ENCODE results near the gene GRB10. TPM values are rescaled to one million over a fixed set of nuclear protein-coding genes. Genes with fewer than 3 reads are reported as not detected.

Gene GRB10
- total and polyA plus RNA-seq, 2 of the 8 experiments (the other 6 are each of a cell fraction or from before 2014, with no cell fraction given), result 35.7 to 97.0 TPM

DNA sequence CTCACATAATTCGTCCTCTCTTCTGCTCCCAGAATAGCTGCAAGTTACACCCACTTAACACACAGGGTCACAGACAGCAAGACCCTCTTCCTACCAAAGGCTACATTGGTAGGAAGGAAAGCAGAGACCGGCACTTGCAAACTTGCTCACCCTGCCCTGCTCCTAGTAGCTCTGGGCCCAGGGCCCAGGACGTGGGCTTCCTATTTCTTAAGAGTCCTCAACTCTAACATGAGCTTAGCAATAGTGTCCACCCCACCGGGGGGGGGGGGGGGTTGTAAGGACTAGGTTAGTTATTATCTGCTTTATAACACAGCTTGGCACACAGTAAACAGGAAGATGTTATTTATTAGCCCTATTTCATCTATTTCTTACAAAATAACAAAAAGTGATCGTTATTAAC lies 106.6 kb downstream of the GRB10 start:
- no peak overlapping the region for H4K5ac ChIP-seq (ENCODE audit: insufficient read length, low read depth, low read length)
- H3K23me2 ChIP-seq (ENCODE audit: low read depth, low read length), result no peaks in the 10 kb centered on the region
- no peak overlapping the region for H3K18ac ChIP-seq (ENCODE audit: extremely low read depth, low read length)
- no peak overlapping the region for H2AK5ac ChIP-seq (ENCODE audit: low read depth, low read length)
- peaks cover 0 to 7% (median 3%) of the 10 kb centered on the region in 4 experiments; a peak in 5 of 7 replicates for H3K4me1 ChIP-seq (replicated peaks in 1 of 4; ENCODE audit: control insufficient read depth in 3 of 4, insufficient read depth in 4 of 4, low read length in 3 of 4)
- H2BK120ac ChIP-seq (replicated peaks; ENCODE audit: low read depth, low read length), result no peak overlapping the region
- H3K4ac ChIP-seq (replicated peaks; ENCODE audit: insufficient read length, low read depth, low read length), result no peak overlapping the region
- no peak overlapping the region for H3K56ac ChIP-seq (replicated peaks; ENCODE audit: insufficient read length, low read depth, low read length)
- no peak overlapping the region for H2BK12ac ChIP-seq (ENCODE audit: low read depth, low read length)
- H3K9ac ChIP-seq (replicated peaks in 1 of 4; ENCODE audit: extremely low read depth in 1 of 4, low read depth in 3 of 4, low read length in 3 of 4), result no peak overlapping the region
- H4K8ac ChIP-seq (ENCODE audit: extremely low read depth, insufficient read depth, low read length), result no peak overlapping the region
- no peak for FAIRE-seq
- TF ChIP-seq NRF1 (IDR thresholded peaks at IDR 0.05; ENCODE audit: low read depth, low read length) (no peak), BACH1 (IDR thresholded peaks at IDR 0.05; ENCODE audit: low read length) (no peak), SAP30 (IDR thresholded peaks at IDR 0.05; ENCODE audit: insufficient read depth, insufficient replicate concordance, low read length) (no peak), JUND (IDR thresholded peaks at IDR 0.05; ENCODE audit: low read length) (no peak), TAF1 (IDR thresholded peaks at IDR 0.05; ENCODE audit: low read depth, low read length) (no peak), GABPA (IDR thresholded peaks at IDR 0.05; ENCODE audit: borderline replicate concordance, insufficient read depth, low read length) (no peak), HDAC6 (IDR thresholded peaks at IDR 0.05; ENCODE audit: low read depth, low read length) (no peak)
- no peak overlapping the region for H2AFZ ChIP-seq (ENCODE audit: low read length)
- no peaks in the 10 kb centered on the region for H3K9me3 ChIP-seq (ENCODE audit: insufficient read depth in 2 of 2, low read depth in 1 of 2, low read length in 1 of 2)
- H2BK20ac ChIP-seq (ENCODE audit: low read length), result no peak overlapping the region
- no peak for DNase-seq (ENCODE audit: low read depth in 1 of 2, low spot score in 2 of 2)
- peaks cover 2% of the 10 kb centered on the region; the same call in 1 of the 2 replicates for H3K79me1 ChIP-seq (ENCODE audit: low read depth, low read length)
- no peak overlapping the region for H3K23ac ChIP-seq (ENCODE audit: insufficient read length)
- H3K36me3 ChIP-seq (ENCODE audit: control insufficient read depth in 2 of 4, insufficient read depth in 4 of 4, low read length in 3 of 4), result peaks cover 0 to 9% (median 5%) of the 10 kb centered on the region in 4 experiments; a peak in 2 of 8 replicates
- peaks cover 5% of the 10 kb centered on the region in 2 experiments for H4K20me1 ChIP-seq (replicated peaks in 1 of 2; ENCODE audit: control insufficient read depth in 1 of 2, insufficient read depth in 2 of 2, low read length in 2 of 2)
- ChIA-PET CTCF (ENCODE audit: partially characterized antibody) (interaction anchor here (0.6 to 1.6 kb wide), 11 partner anchors 10 to 465 kb away, joined by 3 to 5 read pairs (median 3); no protein-coding TSS in a partner anchor), POLR2A (ENCODE audit: partially characterized antibody) (no interaction called here)
- H3K14ac ChIP-seq (ENCODE audit: insufficient read length), result no peak overlapping the region
- WGBS, 2 experiments (ENCODE audit: extremely low coverage in 1 of 2, insufficient coverage in 1 of 2, insufficient read length in 1 of 2, insufficient replicate concordance in 2 of 2, low coverage in 1 of 2, low lambda C conversion rate in 2 of 2, missing lambda C conversion rate in 1 of 2), result 85% methylated on average over 5 of the region's 5 CpGs; no CpG with 5 or more reads in 1 of the 2 experiments
- no peak overlapping the region for H4K91ac ChIP-seq (replicated peaks; ENCODE audit: insufficient read length, low read length)
- H3K79me2 ChIP-seq (ENCODE audit: control insufficient read depth in 1 of 2, insufficient read depth in 2 of 2, low read length in 2 of 2), result peaks cover 0 to 52% of the 10 kb centered on the region in 2 experiments; a peak in 2 of 4 replicates
- H3K4me3 ChIP-seq (ENCODE audit: extremely low read depth in 1 of 4, insufficient read depth in 2 of 4, low read depth in 3 of 4, low read length in 4 of 4), result no peak overlapping the region
- no peak overlapping the region for H2BK5ac ChIP-seq (ENCODE audit: low read depth, low read length)
- H2BK15ac ChIP-seq (ENCODE audit: low read length), result no peak overlapping the region
- H3K27ac ChIP-seq (ENCODE audit: low read depth, low read length), result no peak overlapping the region
- H3K4me2 ChIP-seq (ENCODE audit: insufficient read depth in 1 of 2, low read depth in 2 of 2, low read length in 2 of 2), result no peak overlapping the region
- H3K27me3 ChIP-seq (replicated peaks in 1 of 4; ENCODE audit: control insufficient read depth in 3 of 4, extremely low read depth in 1 of 4, insufficient read depth in 3 of 4, low read length in 3 of 4), result no peaks in the 10 kb centered on the region

All from H1 (cell line).